ENCODE data around the gene PHF21B.

GRCh38 chr22:44991218-44991617, 18.6 kb downstream of the PHF21B start:
- TF ChIP-seq CTCF (IDR thresholded peaks at IDR 0.05) = no peak
- no peak for TF ChIP-seq ZFX (IDR thresholded peaks at IDR 0.05; ENCODE audit: borderline replicate concordance)
